Activated CD8-positive, alpha-beta memory T cell treated with anti-CD3 and anti-CD28 coated beads for 4 hours (primary cell): ENCODE measurements around the gene GADL1.

ENCODE experiments used
- DNase-seq, 2 donors: peaks; one replicate each; pipeline ENCODE4 v3.0.0-alpha.2; 2020; ENCODE audit warnings: low read depth in 2 of 2

GADL1 gene

DNA sequence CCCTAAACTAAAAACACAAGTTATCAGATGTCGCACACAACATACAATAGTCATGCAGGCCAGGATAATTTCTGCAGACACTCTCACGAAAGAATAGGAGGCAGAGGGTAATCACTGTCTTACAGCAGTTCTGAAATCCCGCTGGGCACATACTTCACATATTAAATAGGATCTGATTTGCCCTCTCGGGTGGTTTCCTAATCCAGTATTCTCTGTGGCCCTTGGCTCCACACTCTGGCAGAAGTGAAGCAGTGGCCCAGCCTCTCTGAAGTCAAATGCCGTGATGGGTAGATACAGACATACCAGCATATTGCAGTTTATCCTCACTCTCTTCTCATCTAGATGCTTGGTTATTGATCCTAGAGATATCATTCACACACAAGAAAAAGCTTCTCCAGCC lies 19.0 kb downstream of the GADL1 start:
- no peak for DNase-seq

DNA sequence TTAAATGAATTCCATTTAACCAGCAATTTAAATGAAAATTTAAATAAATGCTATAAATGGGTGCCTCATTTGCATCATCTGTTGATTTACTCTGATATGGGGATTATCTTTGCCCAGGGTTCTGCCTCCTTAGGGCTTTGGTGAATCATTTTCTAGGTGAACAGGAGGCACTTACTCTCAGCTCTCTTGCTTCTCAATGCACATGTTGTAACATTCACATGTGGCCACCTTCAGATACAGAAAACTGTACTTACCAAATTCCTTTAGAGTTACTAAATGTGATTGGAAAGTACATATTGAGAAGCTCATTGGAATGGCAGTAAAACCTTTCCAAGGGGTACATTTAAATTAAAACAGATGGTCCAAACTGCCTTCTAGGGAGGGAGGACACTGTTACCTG lies 20.8 kb downstream of the GADL1 start:
- no peak for DNase-seq

- no peak for DNase-seq
These were observed 21.6 kb downstream of the GADL1 start for GRCh38 chr3:30872879-30873278.

DNA sequence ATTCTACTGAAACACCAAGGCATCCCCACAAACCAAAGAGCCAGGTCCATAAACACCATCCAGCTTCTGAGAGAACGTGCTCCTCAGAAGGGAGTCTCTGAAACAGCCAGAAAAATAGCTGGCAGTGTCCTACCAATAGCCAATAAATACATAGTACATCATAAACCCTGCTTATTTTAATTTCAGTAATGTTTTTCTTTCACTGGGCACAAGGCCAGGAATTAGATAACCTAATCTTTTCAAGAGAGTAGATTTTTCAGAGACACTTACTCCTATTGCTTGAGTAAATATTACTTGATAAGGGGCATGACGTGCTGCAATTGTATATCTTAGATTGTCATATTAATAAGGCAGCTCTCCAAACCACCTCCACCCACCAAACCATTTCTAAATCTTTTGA lies 22.7 kb downstream of the GADL1 start:
- DNase-seq = no peak

- DNase-seq = no peak
These were observed 29.6 kb downstream of the GADL1 start for GRCh38 chr3:30864836-30865235.

DNA sequence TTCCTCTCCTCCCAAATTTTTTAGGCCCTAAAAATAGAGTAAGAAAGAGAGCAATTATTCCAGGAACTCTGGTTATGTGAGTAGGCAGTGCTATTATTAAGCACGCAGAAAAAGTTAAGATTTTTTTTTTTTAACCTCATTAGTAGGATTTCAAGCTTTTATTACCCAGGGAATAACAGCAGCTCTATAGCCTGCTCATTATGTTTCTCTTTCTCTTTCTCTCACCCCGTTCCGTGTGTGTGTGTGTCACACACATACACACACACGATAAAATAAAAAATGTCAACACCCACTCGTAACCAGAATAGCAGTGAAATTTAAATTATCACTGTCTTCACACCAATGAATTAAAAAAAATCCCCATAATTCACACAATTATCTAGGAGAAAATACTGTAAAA lies 30.3 kb downstream of the GADL1 start:
- DNase-seq = no peak

- DNase-seq = no peak
These were observed 32.5 kb downstream of the GADL1 start for GRCh38 chr3:30862004-30862403.

GRCh38 chr3:30858894-30859389 lies 35.5 kb downstream of the GADL1 start:
- no peak for DNase-seq

DNA sequence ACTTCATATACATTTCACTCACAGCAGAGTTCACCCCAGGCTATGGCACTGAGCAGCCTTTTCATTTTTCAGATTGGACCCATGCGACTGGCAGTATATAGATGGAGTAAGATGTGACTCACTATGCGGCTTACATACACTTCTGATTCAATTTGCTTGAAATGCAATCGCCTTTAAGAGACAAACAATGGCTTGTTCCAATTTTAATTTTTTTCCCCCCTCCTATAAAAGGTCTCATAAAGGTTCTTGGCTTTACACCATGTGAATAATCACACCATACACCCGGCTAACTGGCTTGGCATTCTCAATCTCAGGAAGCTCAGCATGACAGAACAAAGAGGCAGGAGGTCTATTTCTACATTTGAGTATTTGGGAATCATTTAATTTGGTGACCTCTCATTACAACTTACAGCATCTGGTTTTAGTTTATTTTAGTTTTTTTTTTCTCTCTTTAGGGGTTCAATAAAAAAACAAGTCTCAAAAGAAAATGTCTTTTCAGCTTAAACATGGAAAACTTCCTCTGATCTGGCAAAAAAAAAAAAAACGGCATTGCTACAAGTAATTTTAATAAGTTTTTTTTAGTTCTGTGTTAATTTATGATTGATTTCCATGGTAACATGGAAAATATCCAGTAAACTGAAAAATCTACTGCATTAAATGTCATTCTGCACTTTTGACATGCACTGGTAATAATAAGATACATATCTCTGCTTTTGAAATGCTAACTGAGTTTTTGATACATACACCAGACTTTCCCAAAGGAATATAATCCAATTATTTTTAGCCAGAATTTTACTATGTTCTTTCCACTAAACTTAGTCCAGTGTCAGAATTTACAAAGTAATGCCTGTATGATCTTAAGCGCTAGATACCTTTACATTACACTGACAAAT lies 38.8 kb downstream of the GADL1 start:
- no peak for DNase-seq

DNA sequence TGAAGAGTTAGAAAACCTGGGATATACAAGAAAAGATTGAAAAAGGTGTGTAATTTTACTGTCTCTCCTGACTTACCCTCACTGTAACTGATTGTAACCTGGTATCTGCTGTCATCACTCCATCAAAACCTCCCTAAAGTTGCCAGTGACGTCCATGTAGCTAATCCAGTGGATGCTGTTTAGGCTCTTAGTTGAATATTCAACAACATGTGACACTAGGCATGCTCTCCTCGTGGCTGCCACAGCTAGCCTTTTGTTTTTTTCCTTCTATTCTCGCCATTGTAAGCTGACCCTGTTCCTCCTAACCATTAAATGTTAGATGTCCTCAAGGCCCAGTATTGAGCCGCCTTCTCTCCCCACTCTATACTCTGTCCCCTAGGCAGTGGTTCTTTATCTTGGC lies 41.6 kb downstream of the GADL1 start:
- DNase-seq = no peak

DNA sequence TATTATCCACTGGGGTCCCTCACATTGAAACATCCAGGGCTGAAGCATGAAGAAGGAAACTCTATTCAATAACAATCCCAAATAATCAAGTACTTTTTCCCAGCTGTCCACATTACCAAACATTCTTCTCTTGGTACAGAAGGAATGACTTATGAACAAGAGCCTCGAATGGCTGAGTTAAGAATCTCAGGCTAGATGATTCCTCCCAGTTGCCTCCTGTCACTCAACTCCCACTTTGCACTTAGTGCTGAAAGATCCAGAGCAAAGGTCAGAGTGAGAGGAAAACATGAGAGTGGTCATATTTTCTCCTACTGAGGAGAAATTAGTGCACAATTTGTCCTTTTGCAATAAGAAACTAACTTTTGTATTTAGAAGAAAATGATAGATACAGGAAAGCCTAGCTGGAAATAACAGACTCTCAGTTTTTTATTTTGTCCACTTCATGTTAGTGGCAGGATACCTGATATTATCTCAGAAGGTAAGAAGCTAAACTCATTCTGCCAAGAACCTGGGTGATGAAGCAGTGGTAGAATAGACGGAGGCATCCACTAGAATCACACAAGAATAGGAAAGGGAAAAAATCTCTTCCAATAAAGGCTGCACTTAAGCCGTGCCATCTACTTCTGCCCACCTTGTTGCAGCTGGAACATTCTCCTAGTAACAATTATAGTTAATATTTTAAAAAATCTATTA lies 46.2 kb downstream of the GADL1 start:
- no peak for DNase-seq

GRCh38 chr3:30847592-30847991 lies 46.9 kb downstream of the GADL1 start:
- no peak for DNase-seq

DNA sequence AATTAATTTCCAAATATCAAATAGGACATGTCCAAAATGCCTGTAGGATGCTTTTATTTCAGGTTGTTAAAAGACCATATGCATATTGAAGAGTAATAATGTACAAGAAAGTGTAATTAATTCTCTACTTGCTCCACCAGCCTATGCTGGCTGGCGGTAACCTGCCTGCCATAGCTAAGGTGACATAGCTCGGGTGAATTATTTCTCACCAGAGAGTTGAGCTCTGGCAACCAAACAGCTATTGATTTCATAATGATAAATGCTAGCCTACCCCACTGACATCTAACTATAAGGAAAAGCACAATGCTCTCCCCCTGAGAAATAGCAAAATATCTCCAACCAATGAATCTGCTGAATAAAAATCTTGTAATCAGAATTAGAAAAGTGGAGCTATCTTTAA lies 48.9 kb downstream of the GADL1 start:
- no peak for DNase-seq

GRCh38 chr3:30843877-30844276 lies 50.6 kb downstream of the GADL1 start:
- no peak for DNase-seq

DNA sequence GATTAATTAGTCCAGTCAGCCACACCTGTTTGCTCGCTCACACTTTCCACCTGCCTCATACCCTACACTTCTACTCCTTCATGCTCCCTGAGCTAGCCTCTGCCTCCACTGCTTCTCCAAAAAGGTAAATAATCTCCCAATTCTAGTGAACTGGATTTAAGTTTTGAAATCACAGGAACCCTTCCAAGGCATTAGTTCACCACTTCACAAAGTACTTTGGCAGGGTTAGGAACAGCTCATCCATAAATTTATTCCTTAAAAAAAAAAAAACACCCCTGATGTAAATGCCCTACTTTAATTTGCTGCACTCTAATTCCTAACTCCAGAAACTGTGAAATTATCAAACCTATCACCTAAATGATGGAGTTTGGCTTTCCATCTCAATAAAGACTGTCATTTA lies 58.3 kb downstream of the GADL1 start:
- no peak for DNase-seq

DNA sequence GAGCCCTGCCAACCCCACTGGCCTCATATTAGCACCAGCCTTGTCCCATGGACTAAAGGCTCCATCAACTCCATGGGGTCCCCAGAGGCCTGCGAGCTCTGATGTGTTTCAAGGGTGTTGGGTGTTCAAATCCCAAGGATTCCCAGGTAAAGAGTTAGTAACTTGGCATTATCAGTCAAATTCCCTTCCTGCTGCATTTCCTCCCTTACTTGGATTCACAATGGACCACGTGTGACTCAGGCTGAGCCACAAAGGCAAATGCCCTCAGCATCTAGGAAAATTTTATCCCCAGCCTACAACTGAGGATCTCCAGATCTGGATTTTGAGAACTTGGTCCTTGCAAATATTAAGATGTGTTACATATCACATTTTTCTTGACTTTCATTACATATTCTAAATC lies 58.8 kb downstream of the GADL1 start:
- no peak for DNase-seq

GRCh38 chr3:30832961-30833575 lies 61.4 kb downstream of the GADL1 start:
- DNase-seq = no peak

DNA sequence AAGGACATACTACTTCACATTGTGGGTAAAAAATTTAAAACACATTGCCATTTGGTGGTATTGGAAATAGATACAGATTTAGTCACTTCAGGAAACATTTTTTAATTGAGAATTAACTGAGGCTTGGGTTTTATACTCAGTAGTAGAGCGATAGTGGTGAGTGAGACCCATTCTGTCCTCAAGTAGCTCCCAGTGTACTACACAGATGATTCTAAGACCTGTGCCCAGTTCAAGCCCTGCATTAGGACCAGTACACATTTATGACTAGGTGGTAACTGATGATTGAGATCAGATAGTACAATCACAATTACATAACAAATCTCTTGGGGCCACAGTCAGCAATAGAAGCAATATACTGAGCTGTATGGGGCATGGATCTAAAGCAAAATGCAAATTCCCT lies 67.4 kb downstream of the GADL1 start:
- no peak for DNase-seq

- no peak for DNase-seq
These were observed 67.9 kb downstream of the GADL1 start for GRCh38 chr3:30826531-30826942.

DNA sequence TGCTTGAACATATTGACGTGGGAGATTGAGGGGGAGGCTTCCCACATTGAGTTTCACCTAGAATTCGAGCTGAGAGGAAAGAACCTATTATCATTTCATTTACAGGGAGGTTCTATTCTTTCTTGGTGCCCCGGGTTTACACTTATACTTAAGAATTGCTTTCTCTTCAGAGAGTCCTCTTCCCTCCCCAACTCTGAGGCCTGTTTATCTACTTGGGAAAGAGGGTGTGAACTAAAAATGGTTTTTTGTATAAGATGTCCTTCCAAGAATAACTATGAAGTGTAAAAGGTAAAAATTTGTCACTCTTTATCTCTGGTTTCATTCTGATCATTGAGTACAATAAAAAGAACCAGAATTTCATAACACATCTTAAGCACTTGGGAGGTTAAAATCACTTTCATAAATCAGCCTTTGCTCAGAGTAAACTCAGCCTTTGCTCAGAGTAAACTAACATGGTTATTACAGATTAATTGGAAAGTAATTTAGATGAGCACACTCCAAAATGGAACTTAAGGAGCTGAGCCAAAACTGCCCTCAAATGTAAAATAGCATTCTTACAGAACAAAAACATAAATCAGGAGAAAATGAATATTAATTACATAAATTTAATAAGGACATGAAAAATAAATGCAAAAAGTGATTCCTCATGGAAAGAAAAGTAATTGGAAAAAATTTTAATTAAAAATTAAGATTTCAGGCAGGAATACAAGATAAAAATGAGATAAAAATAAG lies 75.2 kb downstream of the GADL1 start:
- DNase-seq = no peak

DNA sequence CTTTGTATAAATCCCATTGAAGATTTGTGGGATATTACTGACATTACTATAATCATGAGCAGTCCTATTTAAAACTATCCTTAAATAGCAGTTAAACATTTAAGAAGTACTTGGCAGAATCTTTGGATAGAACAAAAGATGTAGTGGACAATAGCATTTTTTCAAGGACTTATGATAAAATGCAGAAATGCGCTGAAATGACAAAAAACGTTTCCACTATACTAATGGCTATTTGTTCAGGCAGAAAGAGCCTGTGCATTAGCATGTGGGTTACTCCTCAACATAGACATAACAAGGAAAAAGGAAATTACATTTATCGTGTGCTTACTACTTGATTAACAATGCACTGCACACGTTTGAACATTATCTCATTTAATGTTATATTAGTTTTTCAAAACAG lies 80.7 kb downstream of the GADL1 start:
- DNase-seq = no peak
